ENCODE results near the gene USP46.

The USP46 gene

GRCh38 chr4:52617336-52618020 lies 41.6 kb downstream of the USP46 start:
- DNase-seq = no peak

GRCh38 chr4:52614241-52614640 lies 44.9 kb downstream of the USP46 start:
- DNase-seq = no peak

GRCh38 chr4:52612341-52612740 lies 46.8 kb downstream of the USP46 start:
- DNase-seq = no peak

GRCh38 chr4:52611030-52611555 lies 48.0 kb downstream of the USP46 start:
- DNase-seq = no peak

GRCh38 chr4:52606726-52607125 lies 52.4 kb downstream of the USP46 start:
- no peak for DNase-seq

GRCh38 chr4:52606040-52606439 lies 53.1 kb downstream of the USP46 start:
- no peak for DNase-seq

GRCh38 chr4:52604215-52604614 lies 54.9 kb downstream of the USP46 start:
- no peak for DNase-seq

GRCh38 chr4:52600275-52600674 lies 58.8 kb downstream of the USP46 start:
- DNase-seq = no peak

- no peak for DNase-seq
Observed at GRCh38 chr4:52595001-52595400, 64.1 kb downstream of the USP46 start.

GRCh38 chr4:52592287-52592686 lies 66.8 kb downstream of the USP46 start:
- no peak for DNase-seq

GRCh38 chr4:52588771-52589591 lies 70.1 kb downstream of the USP46 start:
- DNase-seq = peak in 1 of 2 experiments; percentile 2

- peak in 1 of 2 experiments; percentile 8 for DNase-seq
Observed at GRCh38 chr4:52588097-52588496, 71.0 kb downstream of the USP46 start.

GRCh38 chr4:52586069-52586468 lies 73.0 kb downstream of the USP46 start:
- DNase-seq = no peak

GRCh38 chr4:52585379-52585778 lies 73.7 kb downstream of the USP46 start:
- no peak for DNase-seq

GRCh38 chr4:52579602-52580272 lies 79.4 kb downstream of the USP46 start:
- no peak for DNase-seq

GRCh38 chr4:52578951-52579350 lies 80.2 kb downstream of the USP46 start:
- DNase-seq = no peak

- DNase-seq = no peak
Observed at GRCh38 chr4:52577624-52577962, 81.5 kb downstream of the USP46 start.

- DNase-seq = no peak
Observed at GRCh38 chr4:52576961-52577623, 82.0 kb downstream of the USP46 start.

GRCh38 chr4:52576326-52576725 lies 82.8 kb downstream of the USP46 start:
- DNase-seq = no peak

GRCh38 chr4:52575406-52575805 lies 83.7 kb downstream of the USP46 start:
- DNase-seq = no peak

GRCh38 chr4:52574036-52574435 lies 85.1 kb downstream of the USP46 start:
- no peak for DNase-seq

- DNase-seq = no peak
Observed at GRCh38 chr4:52573551-52573950, 85.5 kb downstream of the USP46 start.

GRCh38 chr4:52572936-52573485 lies 86.1 kb downstream of the USP46 start:
- DNase-seq = no peak

Measured in stimulated activated CD4-positive, alpha-beta T cell treated with anti-CD3 and anti-CD28 coated beads, Interleukin-4, amount 100 ng/mL, for 4 hours (primary cell).